IPS-NIHi11 (cell line): Measurements from ENCODE around the gene NDUFS6.
"Not testable (repeated sequence)": the region's sequence is repeated elsewhere in the genome, so short reads cannot be mapped to it uniquely, and the experiment has no call there.

ENCODE experiments used
- DNase-seq: peaks from one replicate; pipeline ENCODE4 v3.0.0; 2012; ENCODE audit warnings: mixed read lengths, low spot score

Gene NDUFS6

DNA sequence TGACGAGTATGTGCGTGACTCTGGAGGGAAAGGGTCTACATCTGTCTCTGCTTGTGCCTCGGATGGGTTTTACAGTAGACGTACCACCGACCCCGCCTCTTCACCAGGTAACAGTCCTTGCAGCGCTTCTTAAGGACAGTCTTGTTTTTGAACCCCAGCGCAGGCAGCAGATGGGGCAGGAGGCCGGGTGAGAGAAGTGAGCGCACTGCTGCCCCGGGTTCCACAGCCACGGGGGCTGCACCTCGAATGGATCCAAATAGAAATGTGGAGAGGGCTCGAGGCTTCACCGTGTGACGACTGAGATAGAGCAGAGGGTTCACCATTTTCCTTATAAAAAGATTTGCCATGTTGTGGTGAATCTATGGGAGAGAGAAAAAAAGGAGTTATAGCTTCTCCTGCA, 2.6 kb upstream of the NDUFS6 start:
- DNase-seq = not testable (repeated sequence)

- peak; percentile 65 for DNase-seq
Observed at GRCh38 chr5:1799110-1799601, 2.1 kb upstream of the NDUFS6 start.

- DNase-seq = peak; percentile 99
Observed at GRCh38 chr5:1799602-1800471, 1.4 kb upstream of the NDUFS6 start, which contains the start of gene MRPL36. TSS of gene MRPL36 (minus strand) at chr5:1799837. CDS start at chr5:1798935, 902 bp downstream.

- no peak for DNase-seq
Observed at GRCh38 chr5:1800472-1801221, 560 bp upstream of the NDUFS6 start.

DNA sequence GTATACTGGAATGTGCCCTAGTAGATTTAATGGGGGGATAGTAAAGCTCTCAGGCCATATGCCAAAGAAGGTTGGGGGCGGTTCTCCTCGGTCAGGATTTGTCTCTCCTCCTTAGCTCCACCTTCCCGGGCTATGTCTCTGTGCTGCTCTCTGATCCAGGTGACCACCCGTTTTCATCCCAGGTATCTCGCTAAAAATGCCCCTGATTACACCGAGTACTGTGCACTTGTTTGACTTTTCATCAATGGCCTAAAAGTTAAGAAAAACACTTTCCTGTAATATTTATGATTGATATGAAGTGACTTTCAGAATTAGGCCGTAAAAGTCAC, 724 bp downstream of the NDUFS6 start:
- DNase-seq = peak; percentile 49

- no peak for DNase-seq
Observed at GRCh38 chr5:1803192-1803591, 2.0 kb downstream of the NDUFS6 start.

GRCh38 chr5:1804001-1804690, 2.9 kb downstream of the NDUFS6 start:
- no peak for DNase-seq

DNA sequence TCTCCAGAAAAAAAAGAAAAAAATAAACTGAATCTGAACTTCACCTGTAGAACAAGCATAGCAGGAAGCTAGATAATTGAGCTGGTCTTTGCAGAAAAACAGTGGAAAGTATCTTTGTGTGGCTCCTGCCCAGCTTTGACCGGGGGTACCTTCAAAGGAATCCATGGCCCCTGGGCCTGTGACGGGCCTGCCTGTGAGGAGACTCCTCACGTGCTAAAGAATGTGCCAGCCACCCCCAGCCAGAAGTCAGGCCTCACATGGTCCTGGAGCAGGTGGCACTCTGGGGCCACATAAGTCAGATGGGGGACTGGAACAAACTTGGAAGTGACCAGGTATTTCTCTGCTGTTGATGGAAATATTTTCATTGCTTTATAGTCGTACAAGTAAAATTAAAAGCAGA, 4.1 kb downstream of the NDUFS6 start:
- DNase-seq = no peak

- no peak for DNase-seq
Observed at GRCh38 chr5:1805736-1806135, 4.5 kb downstream of the NDUFS6 start.

GRCh38 chr5:1806199-1806598, 5.0 kb downstream of the NDUFS6 start:
- DNase-seq = no peak

- DNase-seq = no peak
Observed at GRCh38 chr5:1806974-1807373, 5.8 kb downstream of the NDUFS6 start.

GRCh38 chr5:1807451-1808185, 6.4 kb downstream of the NDUFS6 start:
- DNase-seq = no peak

DNA sequence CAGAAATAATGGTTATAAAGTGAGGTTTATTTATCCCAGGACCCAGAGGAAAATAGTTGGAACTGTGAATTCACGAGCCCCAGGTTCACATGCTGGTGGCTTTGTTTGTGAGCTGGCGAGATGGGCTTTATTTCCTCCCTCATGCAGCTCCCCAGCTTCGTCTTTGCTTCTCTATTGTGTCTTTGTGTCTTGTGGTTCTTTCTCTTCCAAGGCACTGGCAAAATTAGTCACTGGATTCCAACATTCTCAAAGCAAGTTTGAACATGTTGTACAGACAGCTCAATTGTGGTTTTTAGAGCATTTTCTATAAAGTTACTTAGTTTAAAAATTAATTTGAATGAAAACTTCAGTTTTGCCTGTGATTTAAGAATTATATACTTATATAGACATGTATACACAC, 7.2 kb downstream of the NDUFS6 start:
- no peak for DNase-seq

- no peak for DNase-seq
Observed at GRCh38 chr5:1809416-1810035, 8.3 kb downstream of the NDUFS6 start.

DNA sequence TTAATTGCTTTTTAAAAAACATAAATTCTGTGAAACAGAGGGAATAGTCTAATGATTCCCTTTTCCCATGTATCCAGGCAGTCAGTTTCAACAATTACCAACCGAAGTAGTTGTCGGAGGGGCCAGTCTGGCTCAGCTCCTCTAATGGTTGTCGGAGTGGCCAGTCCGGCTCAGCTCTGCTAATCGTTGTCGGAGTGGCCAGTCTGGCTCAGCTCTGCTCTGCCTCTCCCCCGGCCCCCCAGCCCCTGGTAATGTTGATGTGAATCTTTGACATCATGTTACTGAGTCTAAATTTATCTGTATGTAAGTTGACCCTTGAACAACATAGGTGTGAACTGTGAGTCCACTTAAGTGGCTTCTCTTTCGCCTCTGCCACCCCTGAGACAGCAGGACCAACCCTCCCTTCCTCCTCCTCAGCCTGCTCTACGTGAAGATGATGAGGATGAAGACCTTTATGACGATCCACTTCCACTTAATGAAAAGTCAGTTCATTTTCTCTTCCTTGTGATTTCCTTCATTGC, 9.4 kb downstream of the NDUFS6 start:
- DNase-seq = no peak

DNA sequence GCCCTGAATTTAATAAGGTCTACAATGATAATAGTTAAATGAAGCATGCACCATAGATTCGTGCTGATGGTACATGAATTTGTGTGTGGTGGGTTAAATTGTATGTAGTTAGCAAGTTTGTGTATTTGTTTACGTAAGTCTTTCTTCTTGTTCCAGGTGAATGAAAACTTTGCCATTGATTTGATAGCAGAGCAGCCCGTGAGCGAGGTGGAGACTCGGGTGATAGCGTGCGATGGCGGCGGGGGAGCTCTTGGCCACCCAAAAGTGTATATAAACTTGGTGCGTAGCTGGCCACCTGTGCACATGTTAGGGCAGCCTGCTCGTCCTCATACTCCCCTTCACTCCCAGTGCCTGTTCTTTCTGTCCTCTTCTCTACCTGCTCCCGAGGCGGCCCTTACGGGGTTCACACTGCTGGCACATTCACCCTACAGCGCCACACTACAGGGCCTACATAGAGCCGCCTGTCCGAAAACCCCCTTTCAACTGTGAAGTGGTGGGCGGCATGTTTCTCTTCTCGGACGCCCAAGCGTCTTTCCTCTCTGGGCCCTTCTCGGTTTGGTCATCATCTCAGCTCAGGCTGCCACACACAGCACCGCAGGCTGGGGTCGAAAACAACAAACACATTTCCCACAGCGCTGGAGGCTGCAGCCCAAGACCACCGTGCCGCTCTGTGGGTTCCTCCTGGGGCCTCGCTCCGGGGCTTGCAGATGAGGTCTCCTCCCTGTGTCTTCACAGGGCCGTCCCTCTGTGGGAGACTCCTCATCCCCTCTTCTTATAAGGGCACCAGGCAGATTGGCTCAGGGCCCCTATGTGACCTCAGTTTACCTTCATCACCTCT, 13.2 kb downstream of the NDUFS6 start:
- DNase-seq = no peak

DNA sequence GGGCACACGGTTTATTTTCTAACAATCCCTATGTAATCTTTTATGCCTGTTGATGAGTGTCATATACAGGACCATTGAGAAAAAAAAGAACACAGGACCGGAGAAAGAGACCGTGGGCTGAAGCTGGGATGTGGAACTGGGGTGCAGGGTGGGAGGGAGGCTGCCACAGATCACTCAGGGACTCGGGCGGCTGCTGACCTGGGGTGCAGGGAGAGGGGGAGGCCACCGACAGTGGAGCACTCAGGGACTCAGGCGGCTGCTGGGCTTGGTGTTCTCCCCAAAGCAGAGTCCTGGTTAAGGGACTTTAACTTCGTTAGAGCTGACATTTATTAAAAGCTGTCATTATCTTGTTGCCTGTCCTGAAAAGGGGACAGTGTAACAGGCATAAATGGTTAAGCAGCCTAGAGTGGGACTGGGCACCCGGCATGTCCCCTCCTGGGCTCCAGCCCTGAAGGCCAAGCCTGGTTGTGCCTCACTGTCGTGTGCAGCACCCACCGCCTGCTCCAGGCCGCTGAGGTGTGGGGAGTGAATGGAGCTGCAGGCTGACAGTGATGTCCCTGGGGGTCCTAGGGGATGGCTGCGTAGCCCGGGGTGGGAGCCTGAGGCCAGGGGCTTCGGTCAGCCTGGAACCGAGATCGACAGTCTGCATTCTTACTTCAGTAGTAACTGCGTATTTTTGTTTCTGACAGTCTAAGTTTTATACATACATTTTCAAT, 14.0 kb downstream of the NDUFS6 start:
- no peak for DNase-seq

- no peak for DNase-seq
Observed at GRCh38 chr5:1815881-1816292, 14.7 kb downstream of the NDUFS6 start.

DNA sequence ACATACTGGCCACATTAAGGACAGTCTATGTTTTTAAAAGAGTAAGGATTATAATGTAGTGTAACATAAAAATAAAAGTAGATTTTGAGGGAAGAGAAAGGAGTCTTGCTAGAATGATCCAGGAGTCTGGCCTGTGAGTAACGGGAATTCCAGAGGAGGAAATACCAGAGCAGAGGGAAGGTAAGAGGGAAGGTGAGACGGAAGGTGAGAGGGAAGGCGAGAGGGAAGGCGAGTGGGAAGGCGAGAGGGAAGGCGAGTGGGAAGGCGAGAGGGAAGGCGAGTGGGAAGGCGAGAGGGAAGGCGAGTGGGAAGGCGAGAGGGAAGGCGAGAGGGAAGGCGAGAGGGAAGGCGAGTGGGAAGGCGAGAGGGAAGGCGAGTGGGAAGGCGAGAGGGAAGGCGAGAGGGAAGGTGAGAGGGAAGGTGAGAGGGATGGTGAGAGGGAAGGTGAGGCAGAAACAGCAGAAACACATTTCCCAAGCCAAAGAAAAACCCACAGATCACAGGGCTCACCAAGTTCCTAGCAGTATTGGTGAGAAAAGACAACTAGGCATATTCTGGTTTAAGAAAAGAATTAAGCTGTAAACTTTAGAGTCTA, 15.4 kb downstream of the NDUFS6 start:
- not testable (repeated sequence) for DNase-seq
